Muscle layer of colon (tissue), 2 donors: Measurements from ENCODE around the gene HJURP.
"Not testable (repeated sequence)": the region's sequence is repeated elsewhere in the genome, so short reads cannot be mapped to it uniquely, and the experiment has no call there.

Experiments used
- H3K27ac ChIP-seq: one replicate; pipeline ENCODE4 v1.7.0; 2013; ENCODE audit warnings: low read depth, mild to moderate bottlenecking, low read length, moderate library complexity
- H3K27me3 ChIP-seq, 2 donors: one replicate each; pipeline ENCODE4 v1.7.0; 2013; ENCODE audit warnings: low read length in 2 of 2, mild to moderate bottlenecking in 2 of 2; ENCODE audit not compliant: insufficient read depth in 2 of 2, control insufficient read depth in 1 of 2
- H3K36me3 ChIP-seq: one replicate; pipeline ENCODE4 v1.7.0; 2013; ENCODE audit warnings: mild to moderate bottlenecking, low read length; ENCODE audit not compliant: insufficient read depth
- H3K4me1 ChIP-seq: one replicate; pipeline ENCODE4 v1.7.0; 2013; ENCODE audit warnings: mild to moderate bottlenecking, low read length; ENCODE audit not compliant: insufficient read depth
- H3K4me3 ChIP-seq, 2 donors: one replicate each; pipeline ENCODE4 v1.7.0; 2013; ENCODE audit warnings: low read length in 2 of 2, low read depth in 1 of 2, mild to moderate bottlenecking in 1 of 2, moderate library complexity in 1 of 2
- H3K9ac ChIP-seq: one replicate; pipeline ENCODE4 v1.7.0; 2013; ENCODE audit warnings: low read length
- H3K9me3 ChIP-seq: one replicate; pipeline ENCODE4 v1.7.0; 2013; ENCODE audit warnings: mild to moderate bottlenecking, low read length
- donor health status: abdominal sarcoma.
- donor health status: Adenocarcinoma of cecum.

The HJURP gene

GRCh38 chr2:233854241-233854981 lies at the start of gene HJURP:
HJURP (minus strand) TSS chr2:233854535; CDS start chr2:233854500, 35 bp downstream.
- Histone ChIP-seq H3K4me3 (peak within 1 kb of the TSS; percentile 61 to 74), H3K9ac (peak within 1 kb of the TSS; percentile 49), H3K27ac (no peak within 1 kb of the TSS), H3K4me1 (peaks cover 7% of the 10 kb centered on the region), H3K27me3 (no peaks in the 10 kb centered on the region), H3K9me3 (no peaks in the 10 kb centered on the region), H3K36me3 (no peaks in the 10 kb centered on the region)

- no peak overlapping the region for H3K9ac ChIP-seq
- no peaks in the 10 kb centered on the region for H3K4me1 ChIP-seq
- no peaks in the 10 kb centered on the region for H3K36me3 ChIP-seq
- no peaks in the 10 kb centered on the region for H3K27me3 ChIP-seq
- H3K9me3 ChIP-seq = no peaks in the 10 kb centered on the region
- H3K27ac ChIP-seq = no peak overlapping the region
- H3K4me3 ChIP-seq = no peak overlapping the region
These were observed 47.5 kb upstream of the HJURP start for GRCh38 chr2:233901884-233902283.

- Histone ChIP-seq H3K27ac (no peak overlapping the region), H3K4me3 (no peak overlapping the region), H3K4me1 (no peaks in the 10 kb centered on the region), H3K36me3 (no peaks in the 10 kb centered on the region), H3K9ac (no peak overlapping the region), H3K27me3 (no peaks in the 10 kb centered on the region), H3K9me3 (no peaks in the 10 kb centered on the region)
These were observed 47.0 kb upstream of the HJURP start for GRCh38 chr2:233901367-233901766.

GRCh38 chr2:233896253-233896652 lies 41.9 kb upstream of the HJURP start:
- H3K4me3 ChIP-seq, H3K4me1 ChIP-seq, H3K36me3 ChIP-seq, H3K9ac ChIP-seq, H3K9me3 ChIP-seq, H3K27me3 ChIP-seq, H3K27ac ChIP-seq: not testable (repeated sequence)

GRCh38 chr2:233892793-233893192 lies 38.5 kb upstream of the HJURP start:
- H3K4me1 ChIP-seq = no peaks in the 10 kb centered on the region
- H3K36me3 ChIP-seq = no peaks in the 10 kb centered on the region
- no peak overlapping the region for H3K9ac ChIP-seq
- no peak overlapping the region for H3K4me3 ChIP-seq
- no peak overlapping the region for H3K27ac ChIP-seq
- H3K27me3 ChIP-seq = no peaks in the 10 kb centered on the region
- no peaks in the 10 kb centered on the region for H3K9me3 ChIP-seq

- no peak overlapping the region for H3K9ac ChIP-seq
- no peaks in the 10 kb centered on the region for H3K27me3 ChIP-seq
- H3K9me3 ChIP-seq = no peaks in the 10 kb centered on the region
These were observed 28.0 kb upstream of the HJURP start for GRCh38 chr2:233882353-233882752.

GRCh38 chr2:233872125-233872524 lies 17.8 kb upstream of the HJURP start:
- H3K4me3 ChIP-seq, H3K27ac ChIP-seq, H3K4me1 ChIP-seq, H3K36me3 ChIP-seq, H3K9ac ChIP-seq, H3K27me3 ChIP-seq, H3K9me3 ChIP-seq: not testable (repeated sequence)

More at GRCh38 chr2:233882353-233882752, 28.0 kb upstream of the HJURP start:
- no peaks in the 10 kb centered on the region for H3K36me3 ChIP-seq
- no peaks in the 10 kb centered on the region for H3K4me1 ChIP-seq
- H3K4me3 ChIP-seq = no peak overlapping the region
- no peak overlapping the region for H3K27ac ChIP-seq

GRCh38 chr2:233871432-233871831 lies 17.1 kb upstream of the HJURP start:
- H3K4me3 ChIP-seq = no peak overlapping the region
- peaks cover 0 to 4% of the 10 kb centered on the region in 2 donors for H3K27me3 ChIP-seq
- H3K27ac ChIP-seq = no peak overlapping the region
- H3K4me1 ChIP-seq = no peaks in the 10 kb centered on the region
- no peaks in the 10 kb centered on the region for H3K9me3 ChIP-seq
- no peaks in the 10 kb centered on the region for H3K36me3 ChIP-seq
- no peak overlapping the region for H3K9ac ChIP-seq

GRCh38 chr2:233867993-233868532 lies 13.7 kb upstream of the HJURP start, which contains the start of gene MSL3B:
MSL3B (minus strand) TSS chr2:233868386.
- Histone ChIP-seq H3K36me3 (no peaks in the 10 kb centered on the region), H3K27me3 (peaks cover 0 to 4% of the 10 kb centered on the region in 2 donors), H3K4me3 (peak within 1 kb of the TSS; percentile 61), H3K27ac (no peak within 1 kb of the TSS), H3K9ac (no peak within 1 kb of the TSS), H3K4me1 (no peaks in the 10 kb centered on the region), H3K9me3 (no peaks in the 10 kb centered on the region)

- no peaks in the 10 kb centered on the region for H3K4me1 ChIP-seq
- no peak overlapping the region for H3K4me3 ChIP-seq
These were observed 12.1 kb upstream of the HJURP start for GRCh38 chr2:233866479-233866878.

GRCh38 chr2:233865838-233866237 lies 11.5 kb upstream of the HJURP start:
- no peak overlapping the region for H3K4me3 ChIP-seq
- no peaks in the 10 kb centered on the region for H3K36me3 ChIP-seq
- H3K9ac ChIP-seq = no peak overlapping the region
- H3K27ac ChIP-seq = no peak overlapping the region
- no peaks in the 10 kb centered on the region for H3K9me3 ChIP-seq
- H3K27me3 ChIP-seq = peaks cover 0 to 4% of the 10 kb centered on the region in 2 donors
- H3K4me1 ChIP-seq = no peaks in the 10 kb centered on the region

More at GRCh38 chr2:233866479-233866878, 12.1 kb upstream of the HJURP start:
- no peaks in the 10 kb centered on the region for H3K9me3 ChIP-seq
- H3K36me3 ChIP-seq = no peaks in the 10 kb centered on the region
- H3K27ac ChIP-seq = no peak overlapping the region
- H3K9ac ChIP-seq = no peak overlapping the region
- peaks cover 0 to 4% of the 10 kb centered on the region in 2 donors for H3K27me3 ChIP-seq
